ENCODE measurements around the gene NT5C3A. TPM values are rescaled to one million over a fixed set of nuclear protein-coding genes. Genes with fewer than 3 reads are reported as not detected.

The NT5C3A gene
- total and polyA plus RNA-seq, 7 experiments from 2014 or later: 36.6 to 64.8 (median 48.5) TPM

DNA sequence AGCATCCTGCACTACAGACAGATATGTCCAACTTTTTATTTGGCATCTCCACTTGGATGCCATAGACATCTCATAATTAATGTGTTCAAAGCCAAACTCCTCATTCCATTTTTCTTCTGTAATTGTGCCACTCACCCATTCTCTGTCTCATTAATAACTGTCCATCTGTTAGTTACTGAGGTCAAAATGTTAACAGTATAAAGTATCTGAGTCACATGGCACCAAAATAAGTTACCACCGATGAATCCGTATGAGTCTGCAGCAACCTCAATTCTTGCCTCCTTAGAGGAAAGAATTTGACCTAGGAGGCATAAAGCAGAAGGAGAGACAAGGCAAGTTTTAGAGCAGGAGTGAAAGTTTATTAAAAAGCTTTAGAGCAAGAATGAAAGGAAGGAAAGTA, 16.5 kb upstream of the NT5C3A start:
- intact Hi-C loops (cut with micrococcal nuclease): no loop called here
- Histone ChIP-seq H3K4me1 (ENCODE audit: control insufficient read depth in 2 of 2, insufficient read depth in 2 of 2, low read length in 2 of 2) (peaks cover 12 to 15% of the 10 kb centered on the region in 2 donors), H3K36me3 (ENCODE audit: control insufficient read depth in 2 of 3, insufficient read depth in 3 of 3, low read length in 3 of 3) (no peaks in the 10 kb centered on the region), H3K9me3 (ENCODE audit: control insufficient read depth in 2 of 3, low read length in 3 of 3) (no peaks in the 10 kb centered on the region), H3K27ac (ENCODE audit: low read depth, low read length) (no peak overlapping the region), H3K27me3 (ENCODE audit: control insufficient read depth in 2 of 2, insufficient read depth in 2 of 2, low read length in 2 of 2) (no peaks in the 10 kb centered on the region), H3K4me3 (ENCODE audit: low read length) (no peak overlapping the region)
- POLR2A ChIA-PET: no interaction called here
- CTCF ChIA-PET: no interaction called here
- Mint-ChIP-seq H3K9me3 (peaks cover 0 to 2% (median 0%) of the 10 kb centered on the region in 11 donors), H3K4me3 (no peak overlapping the region), H3K4me1 (peaks cover 8 to 22% (median 15%) of the 10 kb centered on the region in 7 donors), H3K27me3 (peaks cover 0 to 42% (median 0%) of the 10 kb centered on the region in 5 donors), H3K36me3 (no peaks in the 10 kb centered on the region), H3K27ac (no peak overlapping the region)
- no peak for DNase-seq
- no peak for ATAC-seq

- ATAC-seq: no peak
- Mint-ChIP-seq H3K4me3 (no peak overlapping the region), H3K27me3 (peaks cover 8 to 45% (median 16%) of the 10 kb centered on the region in 5 donors)
These were observed 14.2 kb upstream of the NT5C3A start for GRCh38 chr7:33076737-33077136.

DNA sequence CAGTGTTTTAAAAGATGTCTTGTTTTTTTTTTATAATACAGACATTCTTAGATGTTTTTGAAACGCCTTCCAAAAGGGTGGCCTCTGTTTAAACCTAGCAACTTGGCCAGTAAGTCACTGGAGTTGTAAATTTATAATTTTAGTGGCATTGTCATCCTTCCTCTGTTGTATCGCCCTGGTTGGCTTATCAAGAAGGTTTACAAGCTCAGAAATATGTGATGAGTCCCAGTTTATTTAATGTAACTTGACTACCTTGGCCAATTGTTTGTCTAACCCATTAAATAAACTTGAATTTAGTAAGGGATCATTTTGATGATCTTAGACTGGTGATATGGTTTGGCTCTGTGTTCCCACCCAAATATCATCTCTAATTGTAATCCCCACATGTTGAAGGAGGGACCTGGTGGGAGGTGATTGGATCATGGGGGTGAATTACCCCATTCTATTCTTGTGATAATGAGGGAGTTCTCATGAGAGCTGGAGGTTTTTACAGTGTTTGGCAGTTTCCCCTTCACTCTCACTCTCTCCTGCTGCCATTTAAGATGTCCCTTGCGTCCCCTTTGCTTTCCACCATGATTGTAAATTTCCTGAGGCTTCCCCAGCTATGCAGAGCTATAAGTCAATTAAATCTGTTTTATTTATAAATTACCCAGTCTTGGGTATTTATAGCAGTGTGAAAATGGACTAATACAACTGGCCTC, 13.4 kb upstream of the NT5C3A start:
- H3K4me3 Mint-ChIP-seq: no peak overlapping the region
- intact Hi-C loops (cut with micrococcal nuclease): no loop called here
- Histone ChIP-seq H3K36me3 (ENCODE audit: control insufficient read depth in 2 of 3, insufficient read depth in 3 of 3, low read length in 3 of 3) (no peaks in the 10 kb centered on the region), H3K27ac (ENCODE audit: low read depth, low read length) (no peak overlapping the region), H3K4me1 (ENCODE audit: control insufficient read depth in 2 of 2, insufficient read depth in 2 of 2, low read length in 2 of 2) (peaks cover 12 to 15% of the 10 kb centered on the region in 2 donors), H3K27me3 (ENCODE audit: control insufficient read depth in 2 of 2, insufficient read depth in 2 of 2, low read length in 2 of 2) (no peaks in the 10 kb centered on the region), H3K9me3 (ENCODE audit: control insufficient read depth in 2 of 3, low read length in 3 of 3) (peaks cover 0 to under 1% (median 0%) of the 10 kb centered on the region in 3 experiments), H3K4me3 (ENCODE audit: low read length) (no peak overlapping the region)
- peaks cover 0 to 14% (median 5%) of the 10 kb centered on the region in 11 donors for H3K9me3 Mint-ChIP-seq
- DNase-seq: no peak
- H3K4me1 Mint-ChIP-seq: peaks cover 8 to 22% (median 15%) of the 10 kb centered on the region in 7 donors
- peaks cover 8 to 45% (median 21%) of the 10 kb centered on the region in 5 donors for H3K27me3 Mint-ChIP-seq
- H3K36me3 Mint-ChIP-seq: peaks cover 0 to 8% (median 0%) of the 10 kb centered on the region in 5 donors
- no peak overlapping the region for H3K27ac Mint-ChIP-seq
- no peak for ATAC-seq
- CTCF ChIA-PET: no interaction called here
- POLR2A ChIA-PET: interaction anchor here (0.6 kb wide), 1 partner anchor 65 kb away, joined by 3 read pairs; no protein-coding TSS in a partner anchor

More at GRCh38 chr7:33076737-33077136, 14.2 kb upstream of the NT5C3A start:
- ChIA-PET CTCF (no interaction called here), POLR2A (no interaction called here)
- no peak overlapping the region for H3K27ac ChIP-seq (ENCODE audit: low read depth, low read length)
- H3K27me3 ChIP-seq (ENCODE audit: control insufficient read depth in 2 of 2, insufficient read depth in 2 of 2, low read length in 2 of 2): no peaks in the 10 kb centered on the region
- Mint-ChIP-seq H3K27ac (no peak overlapping the region), H3K4me1 (peaks cover 8 to 22% (median 15%) of the 10 kb centered on the region in 7 donors), H3K36me3 (peaks cover 0 to 3% (median 0%) of the 10 kb centered on the region in 5 donors), H3K9me3 (peaks cover 0 to 7% (median 2%) of the 10 kb centered on the region in 11 donors)
- no peaks in the 10 kb centered on the region for H3K36me3 ChIP-seq (ENCODE audit: control insufficient read depth in 2 of 3, insufficient read depth in 3 of 3, low read length in 3 of 3)
- H3K4me1 ChIP-seq (ENCODE audit: control insufficient read depth in 2 of 2, insufficient read depth in 2 of 2, low read length in 2 of 2): peaks cover 12 to 15% of the 10 kb centered on the region in 2 donors
- intact Hi-C loops (cut with micrococcal nuclease): no loop called here
- H3K4me3 ChIP-seq (ENCODE audit: low read length): no peak overlapping the region
- H3K9me3 ChIP-seq (ENCODE audit: control insufficient read depth in 2 of 3, low read length in 3 of 3): no peaks in the 10 kb centered on the region
- no peak for DNase-seq

DNA sequence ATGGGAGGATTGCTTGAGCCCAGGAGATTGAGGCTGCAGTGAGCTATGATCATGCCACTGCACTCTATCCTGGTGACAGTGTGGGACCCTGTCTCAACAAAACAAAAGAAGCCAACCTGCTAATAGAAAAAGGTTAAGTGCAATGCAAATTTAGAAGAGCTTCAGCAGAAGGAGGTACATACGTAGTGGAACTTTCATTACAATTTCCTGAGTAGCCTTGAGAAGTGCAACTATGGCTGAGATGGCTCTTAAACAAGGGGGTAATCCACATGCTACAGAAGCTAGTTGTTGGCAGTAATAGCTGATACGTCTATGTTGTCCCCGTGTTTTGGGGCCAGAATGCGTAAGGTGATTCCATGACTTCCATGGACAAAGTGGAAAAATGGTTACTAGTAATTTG, 10.7 kb upstream of the NT5C3A start:
- H3K9me3 Mint-ChIP-seq: peaks cover 0 to 39% (median 16%) of the 10 kb centered on the region in 11 donors
- ChIA-PET CTCF (interaction anchor here (1.4 kb wide), 1 partner anchor 227 kb away, joined by 3 read pairs; no protein-coding TSS in a partner anchor), POLR2A (interaction anchor here (0.6 to 2.1 kb wide), 3 partner anchors 10 to 501 kb away, joined by 3 to 9 read pairs (median 7); partner anchors contain the start of gene NT5C3A)
- H3K4me3 Mint-ChIP-seq: no peak overlapping the region
- Histone ChIP-seq H3K4me3 (ENCODE audit: low read length) (no peak overlapping the region), H3K27me3 (ENCODE audit: control insufficient read depth in 2 of 2, insufficient read depth in 2 of 2, low read length in 2 of 2) (no peaks in the 10 kb centered on the region), H3K9me3 (ENCODE audit: control insufficient read depth in 2 of 3, low read length in 3 of 3) (peaks cover 0 to 16% (median 0%) of the 10 kb centered on the region in 3 experiments), H3K27ac (ENCODE audit: low read depth, low read length) (no peak overlapping the region), H3K36me3 (ENCODE audit: control insufficient read depth in 2 of 3, insufficient read depth in 3 of 3, low read length in 3 of 3) (no peaks in the 10 kb centered on the region), H3K4me1 (ENCODE audit: control insufficient read depth in 2 of 2, insufficient read depth in 2 of 2, low read length in 2 of 2) (peaks cover 12 to 15% of the 10 kb centered on the region in 2 donors)
- DNase-seq (no peak), ATAC-seq (no peak)
- H3K27ac Mint-ChIP-seq: no peak overlapping the region
- peaks cover 8 to 18% (median 15%) of the 10 kb centered on the region in 7 donors for H3K4me1 Mint-ChIP-seq
- H3K27me3 Mint-ChIP-seq: peaks cover 8 to 36% (median 20%) of the 10 kb centered on the region in 5 donors
- intact Hi-C loops (cut with micrococcal nuclease): no loop called here
- H3K36me3 Mint-ChIP-seq: peaks cover 0 to 8% (median 0%) of the 10 kb centered on the region in 5 donors

GRCh38 chr7:33072471-33072870, 9.9 kb upstream of the NT5C3A start:
- H3K27ac ChIP-seq (ENCODE audit: low read depth, low read length): no peak overlapping the region
- no peaks in the 10 kb centered on the region for H3K36me3 ChIP-seq (ENCODE audit: control insufficient read depth in 2 of 3, insufficient read depth in 3 of 3, low read length in 3 of 3)
- Mint-ChIP-seq H3K36me3 (peaks cover 0 to 8% (median 0%) of the 10 kb centered on the region in 5 donors), H3K9me3 (peaks cover 0 to 39% (median 16%) of the 10 kb centered on the region in 11 donors), H3K4me1 (peaks cover 5 to 13% (median 10%) of the 10 kb centered on the region in 7 donors), H3K27me3 (peaks cover 8 to 42% (median 20%) of the 10 kb centered on the region in 5 donors), H3K4me3 (no peak overlapping the region), H3K27ac (no peak overlapping the region)
- ChIA-PET CTCF (interaction anchor here (1.4 kb wide), 1 partner anchor 226 kb away, joined by 3 read pairs; no protein-coding TSS in a partner anchor), POLR2A (interaction anchor here (1.0 to 2.1 kb wide), 2 partner anchors 9 to 33 kb away, joined by 3 to 9 read pairs; partner anchors contain the start of gene NT5C3A)
- no peak overlapping the region for H3K4me3 ChIP-seq (ENCODE audit: low read length)
- ATAC-seq: no peak
- no peak for DNase-seq
- intact Hi-C loops (cut with micrococcal nuclease): no loop called here
- H3K27me3 ChIP-seq (ENCODE audit: control insufficient read depth in 2 of 2, insufficient read depth in 2 of 2, low read length in 2 of 2): no peaks in the 10 kb centered on the region
- peaks cover 9 to 12% of the 10 kb centered on the region in 2 donors for H3K4me1 ChIP-seq (ENCODE audit: control insufficient read depth in 2 of 2, insufficient read depth in 2 of 2, low read length in 2 of 2)
- peaks cover 0 to 16% (median 0%) of the 10 kb centered on the region in 3 experiments for H3K9me3 ChIP-seq (ENCODE audit: control insufficient read depth in 2 of 3, low read length in 3 of 3)

- Mint-ChIP-seq H3K27ac (no peak overlapping the region), H3K9me3 (peaks cover 0 to 50% (median 24%) of the 10 kb centered on the region in 11 donors), H3K36me3 (peaks cover 2 to 16% (median 7%) of the 10 kb centered on the region in 5 donors), H3K4me3 (no peak overlapping the region), H3K4me1 (no peaks in the 10 kb centered on the region), H3K27me3 (peaks cover 8 to 37% (median 20%) of the 10 kb centered on the region in 5 donors)
- H3K36me3 ChIP-seq (ENCODE audit: control insufficient read depth in 2 of 3, insufficient read depth in 3 of 3, low read length in 3 of 3): no peaks in the 10 kb centered on the region
- intact Hi-C loops (cut with micrococcal nuclease): no loop called here
- no peak overlapping the region for H3K4me3 ChIP-seq (ENCODE audit: low read length)
- CTCF ChIA-PET: no interaction called here
- ATAC-seq: no peak
- no peaks in the 10 kb centered on the region for H3K27me3 ChIP-seq (ENCODE audit: control insufficient read depth in 2 of 2, insufficient read depth in 2 of 2, low read length in 2 of 2)
- DNase-seq: no peak
- peaks cover 0 to 16% (median 0%) of the 10 kb centered on the region in 3 experiments for H3K9me3 ChIP-seq (ENCODE audit: control insufficient read depth in 2 of 3, low read length in 3 of 3)
- H3K4me1 ChIP-seq (ENCODE audit: control insufficient read depth in 2 of 2, insufficient read depth in 2 of 2, low read length in 2 of 2): no peaks in the 10 kb centered on the region
- no peak overlapping the region for H3K27ac ChIP-seq (ENCODE audit: low read depth, low read length)
- POLR2A ChIA-PET: no interaction called here
These were observed 8.3 kb upstream of the NT5C3A start for GRCh38 chr7:33070831-33071230.

Measured in naive thymus-derived CD4-positive, alpha-beta T cell (primary cell).